ENCODE results near the gene SKI.
A peak's percentile ranks its signal among the peaks of the same experiment; 100 is the strongest.

The SKI gene

GRCh38 chr1:2297246-2298011 is 69.3 kb downstream of the SKI start:
- no peak for DNase-seq

GRCh38 chr1:2298685-2299084 is 70.6 kb downstream of the SKI start:
- no peak for DNase-seq

GRCh38 chr1:2299131-2299627 is 71.1 kb downstream of the SKI start:
- peak; percentile 36 to 69 (median 44) for DNase-seq

DNA sequence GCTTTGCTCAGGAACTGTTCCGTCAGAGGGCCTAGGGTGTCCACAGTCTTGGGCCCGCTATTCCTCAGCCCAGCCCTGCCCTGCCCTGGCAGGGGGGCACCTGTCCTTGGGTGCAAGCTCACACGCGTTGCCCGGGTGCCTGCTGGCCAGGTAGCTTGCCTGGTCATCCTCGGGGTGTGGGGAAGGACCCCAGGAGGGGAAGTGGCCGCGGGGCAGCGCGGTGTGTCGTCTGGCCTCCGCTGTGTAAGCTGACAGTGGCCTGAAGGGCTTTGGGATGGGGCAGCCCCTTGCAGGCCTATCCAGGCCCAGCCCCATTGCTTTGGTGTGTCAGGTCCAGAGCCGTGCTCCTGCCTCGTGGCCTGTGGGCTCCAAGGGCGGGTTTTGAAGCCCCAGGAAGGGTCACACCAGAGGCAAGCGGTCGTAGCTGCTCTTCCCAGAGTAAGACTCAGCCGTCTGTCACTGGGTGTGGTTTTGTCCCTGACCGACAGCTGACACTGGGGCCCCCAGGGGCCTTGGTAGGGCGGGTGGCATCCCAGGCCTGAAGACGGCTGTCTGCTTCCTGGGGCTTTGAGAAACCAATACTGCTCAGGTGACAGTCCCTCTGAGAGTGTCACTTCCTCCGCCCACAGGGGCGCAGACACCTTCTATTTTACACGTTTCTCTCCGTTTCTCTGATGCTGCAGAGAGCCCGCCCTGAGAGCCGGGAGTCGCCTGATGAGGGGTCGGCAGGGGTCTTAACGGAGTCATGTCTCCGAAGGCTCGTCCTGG is 72.1 kb downstream of the SKI start:
- peak; percentile 31 to 39 (median 32) for DNase-seq

- peak; percentile 89 to 92 (median 91) for DNase-seq
Observed at GRCh38 chr1:2300851-2301606, 72.9 kb downstream of the SKI start.

DNA sequence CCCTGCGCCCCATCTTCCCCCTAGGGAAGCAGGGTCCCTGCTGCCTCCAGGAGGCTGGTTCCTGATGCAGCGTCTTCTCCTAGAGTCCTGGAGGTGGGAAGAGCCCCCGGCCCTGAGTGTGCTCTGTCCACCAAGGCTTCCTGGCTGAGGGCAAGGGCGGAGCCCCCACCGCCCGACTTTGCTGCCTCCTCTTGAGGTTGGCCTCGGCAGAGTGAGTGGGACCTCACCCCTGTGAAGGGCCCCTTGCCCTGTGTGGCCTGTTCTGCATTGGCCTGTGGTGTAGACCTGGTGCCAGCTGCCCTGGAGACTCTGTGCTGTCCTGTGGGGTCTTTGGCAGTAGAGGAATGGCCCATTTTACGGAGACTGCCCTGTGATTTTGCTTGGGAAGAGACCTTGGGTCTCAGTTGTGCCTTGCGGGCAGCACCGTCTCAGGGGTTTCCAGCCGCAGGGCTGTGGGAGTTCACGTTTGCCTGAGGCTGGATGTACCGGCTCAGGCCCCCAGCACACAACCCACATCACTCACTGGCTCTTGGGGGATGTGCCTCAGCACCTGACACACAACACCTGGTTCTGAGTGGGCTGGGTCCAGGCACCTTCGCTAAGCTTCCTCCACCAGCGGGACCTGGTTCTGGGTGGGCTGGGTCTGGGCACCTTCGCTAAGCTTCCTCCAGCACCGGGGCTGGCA is 73.6 kb downstream of the SKI start:
- no peak for DNase-seq

DNA sequence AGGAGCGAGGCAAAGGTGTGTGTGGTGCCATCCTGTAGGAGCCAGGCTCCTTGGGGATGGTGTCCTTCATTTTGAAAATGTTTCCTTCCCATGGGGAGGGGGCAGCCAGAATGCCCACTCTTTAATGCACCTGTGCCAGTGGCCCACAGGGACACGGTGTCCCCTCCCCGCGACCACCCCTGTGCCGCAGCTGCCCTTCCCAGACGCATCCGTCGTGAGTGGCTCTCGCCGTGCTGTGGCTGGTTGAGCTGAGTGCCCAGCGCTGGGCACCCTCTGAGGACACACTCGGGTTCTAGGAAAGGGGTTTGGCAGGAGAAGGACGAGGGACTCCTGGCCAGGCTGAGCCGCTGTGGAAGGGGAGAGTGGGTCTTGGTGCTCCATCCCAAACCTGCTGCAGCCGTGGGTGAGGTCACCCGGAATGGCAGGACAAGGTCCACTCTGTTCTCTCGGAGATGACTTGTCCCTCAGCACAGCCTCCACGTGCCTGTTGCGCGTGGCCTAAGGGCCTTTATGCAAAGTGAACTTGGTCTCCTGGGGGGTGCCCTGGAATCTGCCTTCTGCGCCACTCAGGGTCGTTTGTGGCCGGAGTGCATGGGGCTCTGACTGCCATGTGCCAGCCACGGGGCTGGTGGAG is 74.3 kb downstream of the SKI start:
- DNase-seq: no peak

DNA sequence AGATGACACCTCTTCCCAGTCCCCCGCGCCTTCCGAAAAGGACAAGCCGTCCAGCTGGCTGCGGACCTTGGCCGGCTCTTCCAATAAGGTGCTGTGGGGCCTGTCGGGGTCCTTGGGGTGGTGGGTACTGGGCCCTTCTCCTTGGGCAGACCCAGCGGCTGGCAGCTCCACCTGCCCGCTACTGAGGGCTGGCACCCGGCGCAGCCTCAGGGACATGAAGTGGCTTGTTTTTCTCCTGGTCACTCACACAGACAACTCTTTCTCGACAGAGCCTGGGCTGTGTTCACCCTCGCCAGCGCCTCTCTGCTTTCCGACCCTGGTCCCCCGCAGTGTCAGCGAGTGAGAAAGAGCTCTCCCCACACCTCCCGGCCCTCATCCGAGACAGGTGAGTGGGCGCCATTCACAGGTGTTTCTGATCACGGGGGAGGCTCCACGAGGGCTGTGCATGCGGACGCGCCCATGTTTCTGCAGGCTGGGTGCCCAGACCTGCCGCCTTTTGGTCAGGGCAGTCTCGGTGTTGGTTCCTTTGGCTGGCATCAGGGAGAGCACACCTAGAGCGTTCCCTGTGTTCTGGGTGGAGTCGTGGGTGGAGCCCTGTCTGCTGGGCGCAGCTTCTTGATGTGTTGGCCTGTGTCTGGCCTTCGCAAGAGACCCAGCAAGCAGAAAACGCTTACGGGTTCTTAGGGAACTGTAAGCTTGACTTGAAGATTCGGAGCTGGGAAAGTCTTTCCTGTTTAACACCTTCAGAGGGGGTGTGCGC is 75.1 kb downstream of the SKI start:
- DNase-seq: no peak

GRCh38 chr1:2303781-2304180 is 75.7 kb downstream of the SKI start:
- no peak for DNase-seq

DNA sequence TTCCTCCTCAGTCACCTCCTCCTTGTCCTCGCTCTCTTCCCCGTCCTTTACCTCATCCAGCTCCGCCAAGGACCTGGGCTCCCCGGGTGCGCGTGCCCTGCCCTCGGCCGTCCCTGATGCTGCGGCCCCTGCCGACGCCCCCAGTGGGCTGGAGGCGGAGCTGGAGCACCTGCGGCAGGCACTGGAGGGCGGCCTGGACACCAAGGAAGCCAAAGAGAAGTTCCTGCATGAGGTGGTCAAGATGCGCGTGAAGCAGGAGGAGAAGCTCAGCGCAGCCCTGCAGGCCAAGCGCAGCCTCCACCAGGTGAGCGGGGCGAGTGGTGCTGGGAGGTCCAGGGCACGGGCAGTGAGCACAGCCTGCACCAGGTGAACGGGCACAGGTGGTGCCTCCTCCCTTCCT is 76.2 kb downstream of the SKI start:
- no peak for DNase-seq

DNA sequence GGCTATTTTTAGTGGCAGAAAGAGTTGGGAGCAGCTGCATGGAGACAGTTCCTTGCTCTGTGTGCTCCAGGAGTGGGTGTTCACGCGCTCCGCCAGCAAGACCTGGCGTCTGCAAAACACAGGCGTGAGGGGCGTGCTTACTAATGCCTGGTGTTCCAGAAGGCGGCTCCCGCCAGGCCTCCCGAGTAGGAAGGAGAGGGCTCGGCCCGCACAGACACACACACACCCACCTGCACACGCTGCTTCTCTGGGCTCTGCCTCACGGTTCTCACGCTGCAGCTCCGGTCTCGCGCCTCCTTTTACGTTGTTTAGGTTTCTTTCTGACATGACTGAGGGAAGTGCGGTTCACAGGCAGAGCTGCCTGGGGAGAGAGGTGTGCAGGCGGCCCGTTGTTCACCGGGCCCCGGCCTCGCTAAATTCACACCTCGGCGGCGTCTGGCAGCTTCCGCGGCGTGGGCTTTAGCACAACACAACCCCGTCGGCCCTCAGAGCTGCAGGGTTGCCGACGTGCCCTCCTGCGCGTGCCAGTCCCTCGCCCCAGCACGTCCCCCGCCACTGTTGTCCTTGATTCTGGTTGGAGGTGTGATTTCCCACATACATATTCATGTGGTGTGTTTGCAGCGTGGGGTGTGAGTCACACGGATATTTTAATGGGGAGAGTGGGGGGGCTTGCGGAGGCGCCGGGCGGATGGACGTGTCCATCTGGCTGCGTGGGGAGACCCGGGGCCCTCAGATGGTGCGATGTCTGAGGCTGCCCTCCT is 77.0 kb downstream of the SKI start:
- DNase-seq: no peak

GRCh38 chr1:2306151-2306978 is 78.2 kb downstream of the SKI start:
- DNase-seq: no peak

DNA sequence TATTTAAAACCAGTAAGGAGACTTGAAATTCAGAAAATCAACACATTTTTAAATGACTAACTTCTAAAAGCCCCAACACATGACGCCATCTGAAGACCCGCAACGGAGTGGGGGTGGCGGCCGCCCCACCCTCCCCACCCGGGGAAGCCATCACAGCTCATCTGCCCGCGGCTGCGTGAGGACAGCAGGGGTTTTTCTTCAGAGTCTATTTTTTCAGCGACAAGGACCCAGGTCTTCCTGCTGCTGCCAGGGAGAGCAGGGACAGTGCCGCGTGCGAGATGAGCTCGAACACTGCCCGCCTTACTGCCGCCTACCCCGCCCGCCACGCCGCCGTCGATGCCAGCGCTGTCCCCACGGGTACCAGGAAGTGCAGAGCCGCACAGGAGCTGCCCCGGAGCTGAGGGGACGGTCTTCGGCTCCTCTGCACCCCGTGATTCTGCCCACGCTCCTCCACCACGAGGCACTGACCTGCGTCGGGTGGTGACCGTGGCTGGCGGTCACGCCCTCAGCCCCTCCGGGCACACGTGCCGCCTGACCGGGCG is 79.0 kb downstream of the SKI start:
- no peak for DNase-seq

DNA sequence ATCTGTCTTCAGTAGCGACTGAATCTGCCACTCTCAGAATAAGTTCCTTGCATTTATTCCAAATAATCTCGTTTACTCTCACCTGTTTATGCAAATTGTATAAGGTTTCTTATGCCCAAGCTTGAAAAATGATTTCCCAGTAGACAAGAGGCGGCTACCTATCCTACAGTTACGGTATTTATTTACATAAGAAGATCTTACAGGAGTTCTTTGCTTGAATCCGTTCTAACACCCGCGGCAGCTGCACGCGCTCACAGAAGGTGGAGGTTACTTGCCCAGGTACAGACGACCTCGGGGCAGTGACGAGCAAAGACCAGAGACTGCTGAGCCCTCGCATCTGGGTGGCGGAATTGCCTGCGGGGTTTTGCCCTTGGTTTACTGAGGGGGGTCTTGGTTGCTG is 79.9 kb downstream of the SKI start:
- no peak for DNase-seq

GRCh38 chr1:2308844-2309243 is 80.7 kb downstream of the SKI start:
- no peak for DNase-seq

DNA sequence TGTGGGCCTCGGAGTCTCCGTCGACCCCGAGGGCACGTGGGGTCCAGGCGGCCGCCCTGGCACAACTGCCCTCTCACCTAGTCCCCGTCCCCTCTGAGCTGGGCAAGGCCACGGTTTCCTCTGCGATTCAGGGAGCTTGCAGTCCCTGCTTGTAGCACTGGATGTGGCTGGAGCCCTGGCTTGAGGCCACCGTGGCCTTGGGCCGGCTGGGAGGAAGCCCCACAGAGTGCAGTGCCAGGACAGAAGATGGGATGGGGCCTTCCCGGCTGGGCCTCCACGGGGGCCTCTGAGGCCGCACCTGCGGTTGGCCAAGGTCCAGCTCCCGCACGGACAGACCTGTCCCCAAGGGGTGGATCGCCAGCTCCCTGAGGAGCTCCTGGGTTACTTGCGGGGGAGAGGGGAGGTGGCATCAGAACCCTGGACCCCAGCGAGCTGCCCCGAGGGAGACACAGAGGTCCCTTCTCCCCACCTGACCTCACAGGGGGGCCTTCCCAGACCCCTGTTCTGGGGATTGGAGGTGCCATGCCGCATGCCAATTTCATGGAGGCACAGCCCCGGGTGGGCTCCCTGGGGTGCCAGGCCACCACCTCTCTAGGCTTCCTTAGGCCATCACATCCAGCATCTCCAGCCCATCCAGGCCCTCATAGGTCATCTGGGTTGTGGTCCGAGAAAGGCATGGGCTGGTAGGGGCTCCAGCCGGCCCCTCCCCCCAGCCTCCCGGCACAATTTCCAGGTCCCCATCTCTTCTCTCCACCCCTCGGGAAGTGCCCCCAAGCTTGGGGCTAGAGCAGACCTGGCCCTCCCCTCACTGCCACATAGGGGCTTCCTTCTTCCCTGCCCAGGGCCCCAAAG is 82.4 kb downstream of the SKI start:
- no peak for DNase-seq

GRCh38 chr1:2311184-2312032 is 83.3 kb downstream of the SKI start:
- DNase-seq: peak; percentile 37 to 66 (median 44)

GRCh38 chr1:2312160-2312514 is 84.0 kb downstream of the SKI start:
- DNase-seq: no peak

Measured in suppressor macrophage treated with lipopolysaccharide for 1 hour (primary cell).